Hepatocyte (in vitro differentiated cells): ENCODE measurements around the gene SLFNL1.

Source experiments
- CTCF ChIP-seq: fragments of 200-600 bp; sonication (generic); IDR thresholded peaks from 2 replicates; pipeline ENCODE4 v1.5.1; 2016; ENCODE audit warnings: antibody characterized with exemption, mild to moderate bottlenecking; ENCODE audit not compliant: poor library complexity
- EZH2 ChIP-seq: fragments of 200-600 bp; sonication (generic); IDR thresholded peaks from 2 replicates; pipeline ENCODE4 v1.6.1; 2016; ENCODE audit warnings: antibody characterized with exemption, mild to moderate bottlenecking, borderline replicate concordance

GRCh38 chr1:41041614-41042270 lies 20.2 kb upstream of the SLFNL1 start:
- TF ChIP-seq EZH2 (no peak), CTCF (no peak)
